GM19023 (cell line): ENCODE results near the gene SETD2.
A peak's percentile ranks its signal among the peaks of the same experiment; 100 is the strongest.

Experiments used
- ATAC-seq: cut with Tn5 transposase; IDR thresholded peaks from one replicate; pipeline ENCODE4 v1.9.1; 2021; ENCODE audit warnings: mild to moderate bottlenecking, moderate library complexity; ENCODE audit not compliant: unreplicated experiment

The SETD2 gene

GRCh38 chr3:46987743-46988401 is 176.0 kb downstream of the SETD2 start:
- ATAC-seq = peak; percentile 74

GRCh38 chr3:46987319-46987742 is 176.6 kb downstream of the SETD2 start:
- no peak for ATAC-seq

DNA sequence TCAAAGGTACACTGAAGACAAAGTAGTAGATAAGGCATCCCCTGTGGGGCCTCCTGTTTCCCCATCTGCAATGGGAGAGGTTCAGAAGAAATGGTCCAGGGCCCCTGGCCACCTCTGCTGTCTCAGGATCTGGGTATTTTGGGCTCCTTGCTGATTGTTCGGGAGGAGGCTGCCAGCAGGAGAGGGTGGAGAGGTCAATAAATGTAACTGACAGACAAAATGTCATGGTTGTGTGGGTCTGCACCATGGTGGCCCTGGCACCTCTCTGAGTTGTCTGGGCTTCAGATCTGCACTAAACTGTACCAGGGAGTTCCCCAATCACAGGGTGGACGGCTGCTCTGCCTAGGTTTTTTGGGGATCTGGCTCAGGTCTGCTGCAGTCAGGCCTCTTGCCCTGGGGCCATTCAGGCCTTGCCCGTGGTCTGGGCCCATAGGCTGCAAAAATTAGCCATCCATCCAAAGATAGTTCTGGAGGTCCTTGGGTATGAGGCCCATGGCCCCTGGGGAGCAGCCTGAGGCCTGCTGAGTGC is 177.1 kb downstream of the SETD2 start:
- no peak for ATAC-seq

GRCh38 chr3:46986055-46986730 is 177.7 kb downstream of the SETD2 start:
- ATAC-seq = no peak

DNA sequence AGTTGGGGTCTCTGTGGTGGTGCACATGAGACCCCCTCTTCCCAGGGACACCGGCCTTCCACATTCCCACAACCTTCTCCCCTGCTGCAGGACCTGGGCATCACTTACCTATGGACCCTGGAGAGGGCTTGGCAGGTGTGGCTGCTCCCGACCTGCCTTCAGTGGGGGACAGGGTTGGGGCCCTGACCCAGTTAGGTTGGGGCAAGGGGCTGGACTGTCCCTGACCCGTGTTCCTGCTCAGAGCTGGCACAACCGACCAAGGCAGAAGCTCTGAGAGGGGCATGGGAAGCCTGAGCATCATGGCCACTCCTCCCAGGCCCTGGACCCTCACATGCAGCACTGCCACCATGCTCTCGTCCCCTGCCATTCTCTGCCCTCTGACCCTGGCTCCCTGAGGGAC is 178.3 kb downstream of the SETD2 start:
- no peak for ATAC-seq

GRCh38 chr3:46984591-46985459 is 179.1 kb downstream of the SETD2 start:
- ATAC-seq = no peak

DNA sequence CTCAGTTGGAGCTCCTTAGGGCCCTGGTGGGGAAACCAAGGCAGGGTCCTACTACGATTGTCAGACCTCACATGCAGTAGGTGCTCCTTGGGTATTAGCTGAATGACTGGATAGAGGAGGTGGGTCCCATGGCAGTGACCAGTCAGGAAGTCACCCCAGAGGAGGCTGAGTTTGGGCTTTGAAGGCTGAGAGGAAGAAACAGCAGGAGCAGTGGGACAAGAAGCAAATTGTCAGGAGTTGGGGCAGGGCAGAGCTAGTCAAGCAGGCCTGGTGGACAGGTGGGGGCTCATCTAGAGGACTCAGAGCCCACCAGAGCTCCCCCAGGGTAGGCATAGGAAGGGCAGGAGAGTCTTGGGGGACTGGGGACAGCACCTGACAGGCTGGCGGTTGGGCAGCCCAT is 181.4 kb downstream of the SETD2 start:
- ATAC-seq = no peak

DNA sequence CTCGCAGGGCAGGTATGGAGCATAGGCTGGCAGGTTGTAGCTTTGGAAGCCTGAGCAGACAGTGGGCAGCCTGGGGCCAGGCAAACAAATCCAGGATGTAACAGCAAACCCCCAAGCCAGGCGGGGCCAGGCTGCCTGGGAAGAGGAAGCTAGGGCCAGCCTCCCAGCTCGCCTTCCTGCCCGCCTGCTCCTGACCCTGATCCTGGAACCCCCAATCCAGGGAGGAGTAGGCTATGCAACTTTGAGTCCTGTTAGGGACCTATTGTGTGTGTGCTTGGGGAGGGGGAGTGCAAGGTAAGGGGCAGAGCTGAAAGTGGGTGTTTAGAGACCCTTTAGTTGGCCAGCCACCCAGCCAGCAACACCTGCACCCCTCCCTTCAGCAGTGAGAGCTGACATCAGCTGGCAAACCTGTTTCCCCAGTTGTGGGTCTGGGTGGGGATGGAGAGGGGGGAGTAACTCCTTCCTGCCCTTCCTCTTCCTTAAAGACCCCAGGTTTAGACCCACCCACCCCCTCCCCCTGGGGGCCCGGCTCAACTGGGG is 181.9 kb downstream of the SETD2 start:
- no peak for ATAC-seq

- peak; percentile 4 for ATAC-seq
Measured at GRCh38 chr3:46979958-46980497, 183.9 kb downstream of the SETD2 start.

- peak; percentile 79 for ATAC-seq
Measured at GRCh38 chr3:46978985-46979944, 184.6 kb downstream of the SETD2 start, which contains the start of gene NBEAL2. Gene NBEAL2, plus strand, starts transcription at chr3:46979666. Its CDS starts 196 bp downstream, at chr3:46979862.

DNA sequence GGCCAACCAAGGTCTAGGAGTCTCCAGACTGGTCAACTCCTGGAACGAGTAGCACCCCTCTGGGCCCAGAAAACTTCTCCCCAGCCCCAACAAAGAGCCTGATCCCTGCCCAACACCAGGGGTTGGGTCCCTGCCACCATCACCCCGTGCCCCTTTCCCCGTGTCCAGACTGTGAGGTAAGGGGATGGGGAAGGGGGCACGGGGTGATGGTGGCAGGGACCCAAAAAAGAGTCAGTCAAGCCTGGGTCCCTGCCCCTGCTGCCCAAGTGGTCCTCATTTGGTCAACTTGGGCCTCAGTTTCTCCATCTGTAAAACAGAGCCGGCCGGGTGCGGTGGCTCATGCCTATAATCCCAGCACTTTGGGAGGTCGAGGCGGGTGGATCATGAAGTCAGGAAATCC is 185.5 kb downstream of the SETD2 start:
- no peak for ATAC-seq

DNA sequence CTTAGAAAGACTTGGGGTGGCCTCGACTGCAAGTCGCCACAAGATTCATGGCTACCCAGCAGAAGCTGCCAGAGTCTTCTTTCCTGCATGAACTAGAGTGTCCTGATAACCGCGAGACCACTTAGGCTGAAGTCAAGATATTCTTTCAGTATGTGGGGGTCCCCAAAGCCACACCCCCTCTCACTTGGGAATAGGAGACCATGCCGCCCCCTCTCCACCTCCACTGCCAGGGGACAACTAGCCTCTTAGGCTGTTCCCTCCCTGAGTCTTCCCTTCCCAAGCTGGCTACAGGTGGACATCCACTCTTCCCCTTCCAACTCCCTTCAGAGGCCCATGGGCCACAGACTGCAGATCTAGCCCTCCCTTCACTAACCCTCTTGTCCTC is 186.1 kb downstream of the SETD2 start:
- no peak for ATAC-seq

DNA sequence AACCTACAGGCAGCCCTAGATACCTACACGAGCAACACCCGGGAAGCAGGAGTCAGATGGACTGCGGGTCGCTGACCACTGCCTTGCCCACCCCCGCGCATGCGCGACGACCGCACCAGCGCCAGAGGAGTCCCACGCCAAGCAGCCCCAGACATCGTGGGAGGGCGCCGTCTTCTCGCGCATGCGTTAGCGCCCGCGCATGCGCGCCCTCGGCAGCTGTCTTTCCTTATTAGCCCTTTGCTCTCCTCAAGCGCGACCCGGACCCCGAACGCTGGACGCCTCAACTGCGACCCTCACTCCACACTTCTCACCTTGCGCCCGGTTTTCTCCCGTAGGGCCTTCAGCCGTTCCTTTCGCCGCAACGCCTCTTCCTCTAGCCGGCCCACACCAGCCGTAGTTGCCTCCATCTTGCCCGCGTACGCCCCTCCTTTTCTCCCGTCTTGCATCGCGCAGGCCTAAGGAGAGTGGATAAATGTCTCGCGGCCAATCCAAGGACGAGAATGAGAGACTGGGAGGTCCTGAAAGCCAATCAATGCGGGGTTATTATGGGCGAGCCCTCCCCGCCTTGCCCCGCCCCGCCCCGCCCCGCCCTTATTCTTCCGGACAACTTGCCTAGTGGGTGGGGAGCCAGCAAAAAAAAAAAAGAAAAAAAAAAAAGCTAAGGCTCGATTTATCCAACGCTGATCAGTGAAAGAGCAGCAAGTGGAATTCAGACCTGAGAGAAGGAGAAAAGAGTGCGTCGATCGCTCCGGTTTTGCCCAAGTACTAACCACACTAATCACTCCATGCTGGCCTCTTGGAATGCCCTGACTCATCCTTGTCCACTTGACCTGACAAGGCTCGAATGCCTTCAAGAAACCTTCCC is 187.4 kb downstream of the SETD2 start, which contains the start of gene CCDC12:
TSS of gene CCDC12 (minus strand) at position 420 of the 865 bp plus-strand sequence. CDS start at position 407, 13 bp downstream.
- ATAC-seq = peak; percentile 56

GRCh38 chr3:46974421-46975171 is 189.3 kb downstream of the SETD2 start:
- ATAC-seq = no peak

- ATAC-seq = no peak
Measured at GRCh38 chr3:46972396-46972795, 191.5 kb downstream of the SETD2 start.

DNA sequence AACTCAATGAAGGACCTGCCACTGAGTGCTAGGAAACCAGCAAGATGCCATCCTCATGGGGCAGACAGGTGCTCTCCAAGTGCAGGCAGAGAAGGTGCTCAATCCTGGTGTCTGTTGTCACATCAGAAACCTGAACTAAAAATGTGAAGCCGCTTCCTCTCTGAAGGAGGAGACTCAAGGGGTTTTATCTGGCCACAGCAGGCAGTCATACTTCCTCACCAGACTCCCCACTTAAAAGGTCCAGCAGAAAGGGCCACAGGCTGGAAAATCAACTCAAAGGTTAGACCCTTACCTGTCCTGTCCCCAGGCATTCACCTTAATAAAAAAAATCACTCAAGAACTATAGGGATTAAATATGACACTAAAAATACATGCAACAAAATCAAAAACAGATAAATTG is 192.2 kb downstream of the SETD2 start:
- ATAC-seq = no peak

GRCh38 chr3:46971151-46971550 is 192.8 kb downstream of the SETD2 start:
- ATAC-seq = no peak
